Measurements from ENCODE around the gene SERINC5.

DNA sequence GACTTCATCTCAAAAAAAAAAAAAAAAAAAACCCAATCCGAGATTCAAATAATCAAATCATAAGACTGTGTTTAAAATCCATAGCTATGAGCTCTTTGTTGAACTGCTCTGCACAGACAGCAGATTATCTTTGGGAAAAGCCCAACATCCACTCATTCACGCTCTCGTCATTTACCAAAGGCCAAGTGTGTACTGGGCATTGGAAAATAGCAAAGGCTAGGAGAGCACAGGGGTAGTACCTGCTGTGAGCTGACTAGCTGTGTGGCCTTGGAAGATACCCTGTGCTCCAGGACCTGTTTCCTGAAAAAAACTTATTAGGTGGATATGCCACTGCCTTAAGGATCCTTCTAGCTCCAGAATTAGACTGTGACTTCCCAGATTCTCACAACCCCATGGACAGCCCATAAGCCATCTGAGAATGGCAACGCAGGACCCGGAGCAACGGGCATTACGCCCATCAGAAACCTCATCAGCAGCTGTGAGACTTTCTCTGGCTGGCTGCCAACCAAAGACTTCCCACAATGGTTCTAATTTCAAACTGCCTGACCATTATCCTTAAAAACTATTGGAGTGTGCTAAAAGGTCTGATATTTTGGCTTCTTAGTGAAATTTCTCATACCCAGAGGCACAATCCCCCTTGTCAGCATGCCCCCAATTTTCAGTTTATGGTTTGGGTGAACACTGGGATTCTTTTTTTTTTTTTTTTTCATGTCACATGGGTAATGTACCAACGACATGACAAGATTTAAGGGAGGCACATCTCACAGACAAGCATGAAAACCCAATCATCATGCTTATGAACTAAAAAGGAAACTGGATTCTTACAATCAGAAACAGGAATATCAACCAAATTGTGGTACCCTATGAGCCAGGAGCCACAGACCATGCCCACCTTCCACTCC, 16.8 kb downstream of the SERINC5 start:
- TF ChIP-seq, protein P1, sequence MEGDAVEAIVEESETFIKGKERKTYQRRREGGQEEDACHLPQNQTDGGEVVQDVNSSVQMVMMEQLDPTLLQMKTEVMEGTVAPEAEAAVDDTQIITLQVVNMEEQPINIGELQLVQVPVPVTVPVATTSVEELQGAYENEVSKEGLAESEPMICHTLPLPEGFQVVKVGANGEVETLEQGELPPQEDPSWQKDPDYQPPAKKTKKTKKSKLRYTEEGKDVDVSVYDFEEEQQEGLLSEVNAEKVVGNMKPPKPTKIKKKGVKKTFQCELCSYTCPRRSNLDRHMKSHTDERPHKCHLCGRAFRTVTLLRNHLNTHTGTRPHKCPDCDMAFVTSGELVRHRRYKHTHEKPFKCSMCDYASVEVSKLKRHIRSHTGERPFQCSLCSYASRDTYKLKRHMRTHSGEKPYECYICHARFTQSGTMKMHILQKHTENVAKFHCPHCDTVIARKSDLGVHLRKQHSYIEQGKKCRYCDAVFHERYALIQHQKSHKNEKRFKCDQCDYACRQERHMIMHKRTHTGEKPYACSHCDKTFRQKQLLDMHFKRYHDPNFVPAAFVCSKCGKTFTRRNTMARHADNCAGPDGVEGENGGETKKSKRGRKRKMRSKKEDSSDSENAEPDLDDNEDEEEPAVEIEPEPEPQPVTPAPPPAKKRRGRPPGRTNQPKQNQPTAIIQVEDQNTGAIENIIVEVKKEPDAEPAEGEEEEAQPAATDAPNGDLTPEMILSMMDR (conservative IDR thresholded peaks at IDR 0.05; ENCODE audit: low read length) = no peak
- no peak for TF ChIP-seq EZH2phosphoT487 (IDR thresholded peaks at IDR 0.05; ENCODE audit: borderline replicate concordance)
